T-helper 1 cell treated with Interleukin-12 subunit alpha and Interleukin-12 subunit beta and Interleukin-4 antibody, amounts not matched to agents 30 μg/mL and 1 μg/mL, for 36 hours (primary cell): ENCODE results near the gene ZSCAN20.

Experiments
- H3K27ac Mint-ChIP-seq: one replicate; pipeline ENCODE4 v1.8.0; 2021; ENCODE audit warnings: mild to moderate bottlenecking, mixed read lengths
- H3K27me3 Mint-ChIP-seq: one replicate; pipeline ENCODE4 v1.8.0; 2021; ENCODE audit warnings: low read depth, mixed read lengths
- H3K36me3 Mint-ChIP-seq: one replicate; pipeline ENCODE4 v1.8.0; 2021; ENCODE audit warnings: low read depth, mixed read lengths
- H3K4me1 Mint-ChIP-seq: one replicate; pipeline ENCODE4 v1.8.0; 2021; ENCODE audit warnings: low read depth, mixed read lengths
- H3K4me3 Mint-ChIP-seq: one replicate; pipeline ENCODE4 v1.8.0; 2021; ENCODE audit warnings: mild to moderate bottlenecking, moderate library complexity, mixed read lengths
- H3K9me3 Mint-ChIP-seq: one replicate; pipeline ENCODE4 v1.8.0; 2021; ENCODE audit warnings: mixed read lengths

Gene ZSCAN20

GRCh38 chr1:33472269-33472980 lies at the start of gene ZSCAN20:
TSS of gene ZSCAN20 (plus strand) at chr1:33472645. CDS start at chr1:33479289, 6,644 bp downstream.
- H3K9me3 Mint-ChIP-seq = no peaks in the 10 kb centered on the region
- H3K36me3 Mint-ChIP-seq = no peaks in the 10 kb centered on the region
- H3K4me1 Mint-ChIP-seq = peaks cover 18% of the 10 kb centered on the region
- H3K4me3 Mint-ChIP-seq = peak within 1 kb of the TSS; percentile 85
- peak within 1 kb of the TSS; percentile 60 for H3K27ac Mint-ChIP-seq
- H3K27me3 Mint-ChIP-seq = no peaks in the 10 kb centered on the region

DNA sequence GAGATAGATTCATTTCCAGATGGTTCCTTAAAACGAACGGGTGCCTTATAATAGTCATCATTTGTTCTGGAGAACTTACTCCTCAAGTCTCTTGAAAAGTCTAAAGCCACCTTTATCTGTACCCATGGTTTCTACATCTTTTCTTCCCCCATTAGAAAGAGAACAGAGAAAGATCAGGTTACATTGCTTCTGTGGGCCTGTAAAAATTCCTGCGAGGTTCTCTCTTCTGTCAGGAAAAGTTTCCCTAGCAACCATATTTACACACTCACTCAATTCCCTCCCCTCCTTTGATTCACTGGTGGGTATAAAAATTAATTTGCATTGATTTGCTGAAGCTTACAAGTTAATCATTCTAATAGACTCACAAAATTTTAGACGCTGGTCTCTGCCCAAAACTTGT lies 48.2 kb upstream of the ZSCAN20 start:
- H3K4me3 Mint-ChIP-seq = no peak overlapping the region
- no peaks in the 10 kb centered on the region for H3K9me3 Mint-ChIP-seq
- H3K27ac Mint-ChIP-seq = no peak overlapping the region
- no peaks in the 10 kb centered on the region for H3K4me1 Mint-ChIP-seq
- no peaks in the 10 kb centered on the region for H3K36me3 Mint-ChIP-seq
- H3K27me3 Mint-ChIP-seq = peaks cover 53% of the 10 kb centered on the region

DNA sequence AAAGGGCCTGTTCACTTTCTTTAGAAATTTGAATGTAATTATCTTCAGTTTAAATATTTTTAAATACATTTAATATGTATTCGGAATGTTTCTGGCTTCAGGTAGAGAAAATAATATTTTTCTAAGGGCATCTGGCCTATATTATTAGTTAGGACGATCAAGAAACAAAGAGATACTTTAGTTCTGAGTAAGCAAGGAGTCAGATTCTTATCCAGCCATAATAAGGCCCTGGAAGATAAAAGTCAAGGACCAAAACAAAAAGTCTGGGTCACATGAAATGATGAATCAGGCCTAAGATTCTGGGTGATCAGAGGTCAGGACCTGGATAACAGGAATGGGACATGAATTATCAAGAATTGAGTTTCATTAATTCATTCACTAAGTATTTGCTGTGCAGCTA lies 47.8 kb upstream of the ZSCAN20 start:
- H3K4me3 Mint-ChIP-seq = no peak overlapping the region
- H3K9me3 Mint-ChIP-seq = no peaks in the 10 kb centered on the region
- peaks cover 49% of the 10 kb centered on the region for H3K27me3 Mint-ChIP-seq
- no peaks in the 10 kb centered on the region for H3K36me3 Mint-ChIP-seq
- H3K4me1 Mint-ChIP-seq = no peaks in the 10 kb centered on the region
- H3K27ac Mint-ChIP-seq = no peak overlapping the region

- no peaks in the 10 kb centered on the region for H3K9me3 Mint-ChIP-seq
- no peak overlapping the region for H3K27ac Mint-ChIP-seq
- H3K4me3 Mint-ChIP-seq = no peak overlapping the region
- peaks cover 44% of the 10 kb centered on the region for H3K27me3 Mint-ChIP-seq
- H3K4me1 Mint-ChIP-seq = no peaks in the 10 kb centered on the region
- no peaks in the 10 kb centered on the region for H3K36me3 Mint-ChIP-seq
Measured at GRCh38 chr1:33425900-33426299, 46.5 kb upstream of the ZSCAN20 start.

DNA sequence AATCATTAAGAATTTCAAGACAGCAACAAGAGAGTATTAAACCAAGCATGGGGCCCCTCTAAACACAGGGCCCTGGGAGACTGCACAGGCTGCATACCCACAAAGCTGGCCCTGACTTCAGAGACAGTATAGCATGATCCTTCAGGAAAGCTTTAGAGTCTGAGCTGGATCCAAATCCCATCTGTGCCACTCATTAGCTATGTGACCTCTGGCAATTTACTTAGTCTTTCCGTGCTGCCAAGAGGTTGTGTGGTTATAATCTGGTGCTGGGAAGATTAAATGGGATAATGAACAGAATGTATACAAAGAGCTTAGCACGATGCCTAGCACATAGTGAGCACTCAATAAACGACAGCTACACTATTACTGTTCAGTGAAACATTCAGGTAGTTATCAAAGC lies 45.5 kb upstream of the ZSCAN20 start:
- no peak overlapping the region for H3K4me3 Mint-ChIP-seq
- H3K9me3 Mint-ChIP-seq = no peaks in the 10 kb centered on the region
- H3K4me1 Mint-ChIP-seq = peaks cover 2% of the 10 kb centered on the region
- no peak overlapping the region for H3K27ac Mint-ChIP-seq
- no peaks in the 10 kb centered on the region for H3K36me3 Mint-ChIP-seq
- H3K27me3 Mint-ChIP-seq = peaks cover 40% of the 10 kb centered on the region

DNA sequence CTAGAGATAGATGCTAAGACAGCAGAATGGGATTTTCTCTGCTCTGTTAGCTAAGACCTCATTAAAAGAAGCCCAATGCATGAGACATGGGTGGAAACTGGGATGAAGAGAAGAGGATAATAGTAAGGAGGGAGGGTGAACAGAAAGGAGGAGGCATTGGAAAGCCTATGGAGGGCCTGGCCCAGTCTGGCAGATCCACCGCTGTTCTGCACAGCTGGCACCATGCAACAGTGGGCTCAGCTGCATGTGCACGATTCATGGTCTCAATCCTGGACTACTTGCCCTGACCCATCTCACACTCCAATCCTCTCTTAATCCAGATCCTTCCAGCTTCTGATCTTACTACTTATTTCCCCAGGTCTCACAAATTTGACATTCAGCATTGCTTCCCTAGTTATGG lies 43.8 kb upstream of the ZSCAN20 start:
- Mint-ChIP-seq H3K4me3 (no peak overlapping the region), H3K27me3 (peaks cover 27% of the 10 kb centered on the region), H3K9me3 (no peaks in the 10 kb centered on the region), H3K4me1 (peaks cover 2% of the 10 kb centered on the region), H3K27ac (no peak overlapping the region), H3K36me3 (no peaks in the 10 kb centered on the region)

GRCh38 chr1:33429332-33429731 lies 43.1 kb upstream of the ZSCAN20 start:
- no peaks in the 10 kb centered on the region for H3K36me3 Mint-ChIP-seq
- H3K4me1 Mint-ChIP-seq = peaks cover 2% of the 10 kb centered on the region
- H3K27ac Mint-ChIP-seq = no peak overlapping the region
- no peak overlapping the region for H3K4me3 Mint-ChIP-seq
- peaks cover 32% of the 10 kb centered on the region for H3K27me3 Mint-ChIP-seq
- H3K9me3 Mint-ChIP-seq = no peaks in the 10 kb centered on the region

DNA sequence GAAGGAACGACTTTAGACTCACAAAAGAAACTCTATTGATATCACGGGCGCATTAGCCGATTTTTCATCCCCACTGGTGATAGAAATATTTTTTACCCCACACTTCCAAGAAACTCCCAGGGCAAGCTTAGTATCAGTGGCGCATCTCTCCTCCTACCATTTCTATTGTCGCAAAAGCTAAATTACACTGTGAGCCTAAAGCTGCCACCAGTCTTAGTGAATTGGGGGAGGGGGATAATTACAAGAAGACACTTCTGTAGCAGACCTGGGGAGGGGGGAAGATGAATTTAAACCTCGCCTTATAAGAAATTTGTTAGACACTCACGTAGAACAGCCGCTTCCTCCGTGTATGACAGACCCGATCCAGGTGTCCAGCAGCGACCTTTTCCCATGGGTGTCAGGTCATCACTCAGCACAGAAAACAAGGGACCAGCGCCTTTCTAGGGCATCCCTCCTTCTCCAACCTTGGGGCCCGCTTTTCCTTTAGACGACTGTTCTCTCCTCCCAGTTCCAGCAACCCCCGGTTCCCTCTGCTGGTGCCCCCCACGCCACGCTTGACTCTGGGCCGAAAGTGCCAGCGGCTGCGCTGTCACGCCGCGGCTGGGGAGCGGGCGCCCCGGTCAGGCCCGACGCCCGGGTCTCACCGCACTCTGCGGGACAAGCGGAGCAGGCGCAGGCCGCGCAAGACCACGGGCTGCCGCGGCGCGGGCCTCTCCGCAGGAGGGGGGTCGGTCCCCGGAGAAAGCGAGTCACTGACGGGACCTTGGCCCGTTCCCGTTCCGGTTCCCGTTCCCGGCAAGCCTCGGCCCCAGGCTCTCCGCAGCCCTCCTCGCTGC lies 42.4 kb upstream of the ZSCAN20 start:
- Mint-ChIP-seq H3K27ac (no peak overlapping the region), H3K9me3 (no peaks in the 10 kb centered on the region), H3K36me3 (no peaks in the 10 kb centered on the region), H3K27me3 (peaks cover 37% of the 10 kb centered on the region), H3K4me1 (peaks cover 2% of the 10 kb centered on the region), H3K4me3 (no peak overlapping the region)

DNA sequence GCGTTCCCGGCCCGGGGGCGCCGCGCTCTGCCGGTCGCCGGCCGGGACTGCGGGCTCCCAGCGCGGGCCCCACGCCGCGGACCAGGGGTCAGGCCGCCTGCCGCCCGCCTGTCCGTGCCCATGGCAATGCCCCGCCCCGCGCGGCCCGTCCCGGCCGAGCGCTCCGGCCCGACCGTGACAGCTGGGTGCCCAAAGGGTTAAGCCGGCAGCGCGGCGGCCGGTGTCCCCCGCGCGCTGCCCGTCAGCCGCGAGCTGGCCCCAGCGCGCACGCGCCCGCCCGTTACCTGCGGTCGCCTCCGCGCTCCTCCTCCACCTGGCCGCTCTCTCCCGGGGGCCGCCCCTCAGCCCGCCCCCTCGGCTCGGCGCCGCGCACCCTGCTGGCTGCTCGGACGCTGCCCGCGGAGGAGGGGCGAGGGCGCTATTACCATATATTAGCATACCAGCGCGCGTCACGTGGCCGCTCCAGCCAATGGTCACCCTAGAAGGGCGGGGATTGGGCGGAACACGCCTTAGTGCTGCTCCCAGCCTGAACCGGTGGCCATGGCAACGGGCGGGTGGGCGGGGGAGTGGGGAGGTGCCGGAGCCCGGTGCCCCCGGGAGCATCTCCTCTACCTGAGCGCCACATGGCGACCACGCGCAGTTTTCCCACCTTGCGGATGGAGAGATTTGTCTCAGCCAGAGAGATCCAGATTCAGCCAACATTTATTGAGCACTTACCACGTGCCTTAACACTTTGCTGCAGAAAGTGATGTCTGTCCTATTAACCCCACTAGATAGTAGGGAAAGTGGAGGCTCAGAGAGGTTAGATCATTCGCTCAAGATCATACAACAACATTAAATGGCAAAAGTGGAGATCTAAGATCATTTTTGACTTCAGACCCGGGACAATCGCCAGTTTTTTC lies 41.5 kb upstream of the ZSCAN20 start, which contains the start of gene PHC2:
TSS of gene PHC2 (minus strand) at position 404 of the 902 bp plus-strand sequence. CDS start 55,556 bp downstream, outside the sequence.
- Mint-ChIP-seq H3K4me1 (peaks cover 2% of the 10 kb centered on the region), H3K4me3 (peak within 1 kb of the TSS; percentile 63), H3K27ac (no peak within 1 kb of the TSS), H3K36me3 (no peaks in the 10 kb centered on the region), H3K9me3 (no peaks in the 10 kb centered on the region), H3K27me3 (peaks cover 36% of the 10 kb centered on the region)

DNA sequence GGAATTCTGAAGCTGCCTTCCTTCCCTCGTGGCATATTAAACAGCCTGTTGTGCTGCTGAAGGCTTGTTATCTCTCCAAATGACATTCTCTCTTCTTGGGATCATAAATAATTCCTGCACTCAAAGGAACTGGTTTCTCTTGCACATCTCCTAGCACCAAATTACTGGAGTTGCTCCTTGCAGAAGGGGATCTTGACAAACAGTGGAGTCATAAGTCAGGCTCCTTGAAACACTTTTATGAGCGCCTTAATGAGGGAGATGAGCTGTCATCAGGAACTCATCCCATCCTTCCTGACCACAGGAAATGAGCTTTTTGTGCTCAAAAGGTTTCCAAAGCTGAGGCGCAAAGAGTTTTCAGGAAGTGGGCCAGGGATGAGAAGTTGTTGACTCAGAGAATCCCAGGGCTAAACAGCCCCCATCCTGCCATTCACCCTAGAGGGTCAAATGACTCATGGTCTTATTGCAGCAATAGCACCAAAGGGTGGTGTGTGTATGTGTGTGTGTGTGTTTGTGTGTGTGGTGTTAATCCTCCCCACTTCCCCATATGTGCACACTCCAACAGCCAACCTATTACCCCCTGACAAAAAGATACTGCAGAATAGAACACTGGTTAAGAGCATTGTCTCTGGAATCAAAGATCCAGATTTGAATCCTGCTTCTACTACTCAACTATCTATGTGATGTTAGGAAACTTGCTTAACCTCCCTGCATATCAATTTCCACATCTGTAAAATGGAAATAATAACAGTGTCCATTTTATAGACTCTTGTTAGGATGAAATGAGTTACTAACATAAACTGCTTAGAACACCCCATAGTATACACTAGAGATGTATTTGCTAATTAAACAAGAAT lies 38.7 kb upstream of the ZSCAN20 start:
- no peak overlapping the region for H3K27ac Mint-ChIP-seq

DNA sequence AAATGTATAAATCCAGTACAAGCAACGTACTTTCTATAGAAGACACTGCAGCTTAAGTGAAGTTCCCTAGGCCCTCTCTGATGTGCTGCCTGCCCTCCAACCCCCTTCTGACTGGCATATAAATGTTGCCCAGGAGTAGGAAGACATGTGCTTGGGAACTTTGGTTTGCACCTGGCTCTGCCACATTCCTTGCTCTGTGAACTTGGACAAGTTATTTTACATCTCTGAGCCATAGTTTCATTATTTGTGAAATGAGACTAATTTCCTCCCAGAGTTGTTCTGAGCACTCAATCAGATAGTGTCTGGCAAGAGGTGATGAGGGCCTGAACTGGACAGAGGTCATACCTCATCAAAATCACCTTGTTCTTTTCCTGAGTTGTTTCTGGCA lies 38.1 kb upstream of the ZSCAN20 start:
- H3K4me3 Mint-ChIP-seq = no peak overlapping the region
- peaks cover 2% of the 10 kb centered on the region for H3K4me1 Mint-ChIP-seq
- no peak overlapping the region for H3K27ac Mint-ChIP-seq
- no peaks in the 10 kb centered on the region for H3K9me3 Mint-ChIP-seq
- H3K36me3 Mint-ChIP-seq = no peaks in the 10 kb centered on the region
- peaks cover 41% of the 10 kb centered on the region for H3K27me3 Mint-ChIP-seq

More for the DNA sequence above, 38.7 kb upstream of the ZSCAN20 start:
- Mint-ChIP-seq H3K4me3 (no peak overlapping the region), H3K36me3 (no peaks in the 10 kb centered on the region), H3K27me3 (peaks cover 40% of the 10 kb centered on the region), H3K9me3 (no peaks in the 10 kb centered on the region), H3K4me1 (peaks cover 2% of the 10 kb centered on the region)

DNA sequence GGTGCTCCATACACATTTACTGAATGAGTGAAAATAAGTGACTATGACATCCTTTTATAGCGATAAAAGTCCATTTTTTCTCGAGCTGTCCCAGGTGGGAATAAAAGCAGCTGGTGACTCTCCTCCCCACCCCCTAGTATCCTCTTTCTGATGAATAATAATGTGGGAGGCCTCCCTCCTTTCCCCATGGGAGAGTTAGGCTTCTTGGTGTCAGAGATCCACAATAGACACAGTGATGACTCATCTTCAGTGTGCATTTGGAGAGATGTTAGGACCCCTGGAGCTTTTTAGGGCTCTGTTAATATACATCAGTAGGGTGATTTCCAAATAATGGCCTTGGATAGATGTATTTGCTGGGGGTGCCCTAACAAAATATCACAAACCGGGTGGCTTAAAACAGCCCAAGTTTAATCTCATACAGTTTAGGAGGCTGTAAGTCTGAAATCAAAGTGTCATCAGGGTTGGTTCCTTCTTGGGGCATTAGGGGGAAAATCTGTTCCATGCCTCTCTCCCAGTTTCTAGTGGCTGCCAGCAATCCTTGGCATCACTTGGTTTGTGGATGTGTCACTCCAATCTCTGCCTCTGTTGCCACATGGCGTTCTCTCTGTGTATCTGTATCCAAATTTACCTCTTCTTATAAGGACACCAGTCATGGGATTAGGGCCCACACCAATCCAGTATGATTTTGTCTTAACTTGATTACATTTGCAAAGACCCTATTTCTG lies 37.2 kb upstream of the ZSCAN20 start:
- no peak overlapping the region for H3K27ac Mint-ChIP-seq
- peaks cover 2% of the 10 kb centered on the region for H3K4me1 Mint-ChIP-seq
- H3K27me3 Mint-ChIP-seq = peaks cover 49% of the 10 kb centered on the region
- no peaks in the 10 kb centered on the region for H3K36me3 Mint-ChIP-seq
- no peak overlapping the region for H3K4me3 Mint-ChIP-seq
- no peaks in the 10 kb centered on the region for H3K9me3 Mint-ChIP-seq
